H9 (cell line): Measurements from ENCODE around the gene ACAA2. TPM values are rescaled to one million over a fixed set of nuclear protein-coding genes. Genes with fewer than 3 reads are reported as not detected.

Experiments used
- DNase-seq: peaks from one replicate; pipeline ENCODE4 v3.0.0-alpha.2; 2017
- H2AFZ ChIP-seq: one replicate; pipeline ENCODE4 v1.6.1; 2013; ENCODE audit warnings: mild to moderate bottlenecking, low read length, control low read depth, moderate library complexity
- H2AK5ac ChIP-seq: 2 replicates; pipeline ENCODE4 v1.6.1; 2013; ENCODE audit warnings: low read length, control low read depth, mixed read lengths; ENCODE audit not compliant: insufficient read length
- H2BK120ac ChIP-seq: one replicate; pipeline ENCODE4 v1.6.1; 2013; ENCODE audit warnings: low read depth, mild to moderate bottlenecking, low read length, control low read depth, inconsistent platforms; ENCODE audit not compliant: poor library complexity, severe bottlenecking
- H2BK12ac ChIP-seq: 2 replicates; pipeline ENCODE4 v1.6.1; 2013; ENCODE audit warnings: low read length, control low read depth, mixed read lengths, low read depth; ENCODE audit not compliant: insufficient read length
- H2BK15ac ChIP-seq: 2 replicates; pipeline ENCODE4 v1.6.1; 2013; ENCODE audit warnings: low read depth, low read length, control low read depth
- H2BK20ac ChIP-seq: one replicate; pipeline ENCODE4 v1.6.1; 2013; ENCODE audit warnings: low read depth, mild to moderate bottlenecking, low read length, control low read depth, inconsistent platforms; ENCODE audit not compliant: poor library complexity, severe bottlenecking
- H2BK5ac ChIP-seq: 2 replicates; pipeline ENCODE4 v1.6.1; 2013; ENCODE audit warnings: low read length, control low read depth, mixed read lengths; ENCODE audit not compliant: insufficient read length
- H3K14ac ChIP-seq: 2 replicates; pipeline ENCODE4 v1.6.1; 2013; ENCODE audit warnings: low read length, control low read depth; ENCODE audit not compliant: insufficient read depth
- H3K18ac ChIP-seq: 2 replicates; pipeline ENCODE4 v1.6.1; 2013; ENCODE audit warnings: low read depth, mild to moderate bottlenecking, mixed read lengths, low read length, control low read depth; ENCODE audit not compliant: insufficient read length
- H3K23ac ChIP-seq: 2 replicates; pipeline ENCODE4 v1.6.1; 2013; ENCODE audit warnings: low read length, control low read depth, mixed read lengths, low read depth; ENCODE audit not compliant: insufficient read length
- H3K23me2 ChIP-seq: 2 replicates; pipeline ENCODE4 v1.6.1; 2013; ENCODE audit warnings: low read depth, mild to moderate bottlenecking, mixed read lengths, low read length, control low read depth; ENCODE audit not compliant: insufficient read length, poor library complexity, severe bottlenecking
- H3K27ac ChIP-seq: 2 replicates; pipeline ENCODE4 v1.5.1; 2013; ENCODE audit warnings: low read length, control low read depth, mixed read lengths, low read depth; ENCODE audit not compliant: insufficient read length
- H3K27me3 ChIP-seq: 2 replicates; pipeline ENCODE4 v1.6.1; 2013; ENCODE audit warnings: low read length, control low read depth, inconsistent platforms; ENCODE audit not compliant: insufficient read depth
- H3K4ac ChIP-seq: 2 replicates; pipeline ENCODE4 v1.6.1; 2013; ENCODE audit warnings: low read depth, mild to moderate bottlenecking, control low read depth, inconsistent platforms, low read length, moderate library complexity
- H3K4me1 ChIP-seq: 2 replicates; pipeline ENCODE4 v1.6.1; 2013; ENCODE audit warnings: low read length, control low read depth, inconsistent platforms; ENCODE audit not compliant: insufficient read depth
- H3K4me2 ChIP-seq: 2 replicates; pipeline ENCODE4 v1.6.1; 2013; ENCODE audit warnings: low read length, control low read depth, mixed read lengths; ENCODE audit not compliant: insufficient read length, insufficient read depth
- H3K56ac ChIP-seq: 2 replicates; pipeline ENCODE4 v1.6.1; 2013; ENCODE audit warnings: low read depth, mild to moderate bottlenecking, mixed read lengths, low read length, control low read depth; ENCODE audit not compliant: insufficient read length
- H3K79me1 ChIP-seq: 2 replicates; pipeline ENCODE4 v1.6.1; 2013; ENCODE audit warnings: low read depth, mild to moderate bottlenecking, moderate library complexity, low read length, control low read depth, inconsistent platforms; ENCODE audit not compliant: insufficient read depth, poor library complexity, severe bottlenecking
- H3K79me2 ChIP-seq: 2 replicates; pipeline ENCODE4 v1.6.1; 2013; ENCODE audit warnings: low read length, control low read depth, inconsistent platforms; ENCODE audit not compliant: insufficient read depth
- H3K9ac ChIP-seq: 2 replicates; pipeline ENCODE4 v1.6.1; 2013; ENCODE audit warnings: low read length, control low read depth, mixed read lengths; ENCODE audit not compliant: insufficient read length; ENCODE audit errors: extremely low read depth
- H3K9me3 ChIP-seq: one replicate; pipeline ENCODE4 v1.6.1; 2013; ENCODE audit warnings: low read depth, low read length, inconsistent platforms; ENCODE audit not compliant: control insufficient read depth
- H3T11ph ChIP-seq: one replicate; pipeline ENCODE4 v1.6.1; 2013; ENCODE audit warnings: mild to moderate bottlenecking, low read length, control low read depth, inconsistent platforms
- H4K20me1 ChIP-seq: one replicate; pipeline ENCODE4 v1.6.1; 2013; ENCODE audit not compliant: control insufficient read depth, insufficient read length, insufficient read depth
- H4K5ac ChIP-seq: 2 replicates; pipeline ENCODE4 v1.6.1; 2013; ENCODE audit warnings: low read depth, mild to moderate bottlenecking, mixed read lengths, low read length, control low read depth; ENCODE audit not compliant: insufficient read length
- H4K8ac ChIP-seq: replicated peaks from 2 replicates; pipeline ENCODE4 v1.6.1; 2013; ENCODE audit warnings: low read length, control low read depth, mixed read lengths, low read depth; ENCODE audit not compliant: insufficient read length
- H4K91ac ChIP-seq: 2 replicates; pipeline ENCODE4 v1.6.1; 2013; ENCODE audit warnings: low read depth, mild to moderate bottlenecking, moderate library complexity, mixed read lengths, low read length, control low read depth; ENCODE audit not compliant: insufficient read length
- H3K27ac Mint-ChIP-seq, 3 experiments: 2 replicates in 2 of 3; 3 replicates in 1 of 3; pipeline ENCODE4 v1.8.0; 2020 to 2021; ENCODE audit warnings: mixed read lengths in 3 of 3, mild to moderate bottlenecking in 1 of 3, moderate library complexity in 1 of 3
- H3K27me3 Mint-ChIP-seq: 2 replicates; pipeline ENCODE4 v1.8.0; 2021; ENCODE audit warnings: low read depth, mild to moderate bottlenecking, moderate library complexity, mixed read lengths
- H3K36me3 Mint-ChIP-seq, 3 experiments: 2 replicates in 2 of 3; 3 replicates in 1 of 3; pipeline ENCODE4 v1.8.0; 2020 to 2021; ENCODE audit warnings: low read depth in 3 of 3, mixed read lengths in 3 of 3; ENCODE audit not compliant: insufficient read depth in 1 of 3
- H3K4me1 Mint-ChIP-seq, 2 experiments: 2 replicates each; pipeline ENCODE4 v1.8.0; 2020; ENCODE audit warnings: mixed read lengths in 2 of 2
- H3K4me3 Mint-ChIP-seq, 2 experiments: 2 replicates in 1 of 2; 3 replicates in 1 of 2; pipeline ENCODE4 v1.8.0; 2020 to 2021; ENCODE audit warnings: mild to moderate bottlenecking in 2 of 2, mixed read lengths in 2 of 2, moderate library complexity in 1 of 2
- H3K9me3 Mint-ChIP-seq, 2 experiments: 2 replicates in 1 of 2; 3 replicates in 1 of 2; pipeline ENCODE4 v1.8.0; 2020; ENCODE audit warnings: mild to moderate bottlenecking in 2 of 2, mixed read lengths in 2 of 2, moderate library complexity in 1 of 2
- CTCF ChIP-seq: fragments of 200-600 bp; sonication (generic); conservative IDR thresholded peaks from 3 replicates; pipeline ENCODE4 v1.8.0; 2021; ENCODE audit warnings: antibody characterized with exemption, mild to moderate bottlenecking
- WGBS: extraction: QIAGEN DNeasy Blood & Tissue Kit; methylation state at CpG from one replicate; pipeline ENCODE4 v1.1.7; 2013; ENCODE audit warnings: missing lambda C conversion rate, low lambda C conversion rate, mixed read lengths; ENCODE audit not compliant: insufficient read length; ENCODE audit errors: extremely low coverage; 5-methylcytosine and 5-hydroxymethylcytosine counted together
- total RNA-seq: library from RNA; stranded (reverse); gene quantifications from 2 replicates; pipeline ENCODE4 v1.2.1, GENCODE V29; 2021

ACAA2 gene
- total RNA-seq, 1 experiment from 2014 or later, result 115 TPM

- Histone ChIP-seq H3K14ac (no peak overlapping the region), H3K27me3 (no peaks in the 10 kb centered on the region), H3K4me1 (peaks cover 3% of the 10 kb centered on the region; the same call in 1 of the 2 replicates), H2BK120ac (no peak overlapping the region), H3K4me2 (no peak overlapping the region), H4K8ac (no peak overlapping the region), H2BK5ac (no peak overlapping the region), H3K9ac (no peak overlapping the region), H3K56ac (no peak overlapping the region), H2AK5ac (no peak overlapping the region), H3K23me2 (no peaks in the 10 kb centered on the region), H2BK20ac (no peak overlapping the region), H4K5ac (no peak overlapping the region), H3K9me3 (no peaks in the 10 kb centered on the region), H3K79me2 (no peaks in the 10 kb centered on the region), H3K23ac (no peak overlapping the region), H2AFZ (no peak overlapping the region), H2BK15ac (no peak overlapping the region), H3K79me1 (no peaks in the 10 kb centered on the region), H3T11ph (no peak overlapping the region), H3K27ac (no peak overlapping the region), H3K4ac (no peak overlapping the region), H3K18ac (no peak overlapping the region), H4K91ac (no peak overlapping the region), H2BK12ac (no peak overlapping the region), H4K20me1 (no peaks in the 10 kb centered on the region)
- H3K4me1 Mint-ChIP-seq, result peaks cover 23 to 24% of the 10 kb centered on the region in 2 experiments
- no peak overlapping the region; a peak in 1 of 7 replicates for H3K27ac Mint-ChIP-seq
- no peak for DNase-seq
- H3K36me3 Mint-ChIP-seq, result peaks cover 0 to 6% (median 0%) of the 10 kb centered on the region in 3 experiments; a peak in 4 of 7 replicates
- no peak overlapping the region for H3K4me3 Mint-ChIP-seq
- no peak for TF ChIP-seq CTCF
- H3K9me3 Mint-ChIP-seq, result no peaks in the 10 kb centered on the region
- no CpG with 5 or more reads among the region's 4 CpGs for WGBS
- H3K27me3 Mint-ChIP-seq, result no peaks in the 10 kb centered on the region; the same call in none of the 2 replicates
Observed at GRCh38 chr18:49851624-49852023, 38.3 kb upstream of the ACAA2 start.
